HG03439 (cell line): Measurements from ENCODE around the gene GRHL3.
A peak's percentile ranks its signal among the peaks of the same experiment; 100 is the strongest.

Experiments used
- ATAC-seq: cut with Tn5 transposase; IDR thresholded peaks from one replicate; pipeline ENCODE4 v1.9.1; 2021; ENCODE audit warnings: mild to moderate bottlenecking, moderate library complexity; ENCODE audit not compliant: unreplicated experiment

GRHL3 gene

GRCh38 chr1:24317081-24317480, 2.1 kb upstream of the GRHL3 start:
- no peak for ATAC-seq

- ATAC-seq: no peak
Measured at GRCh38 chr1:24317956-24318614, 1.1 kb upstream of the GRHL3 start.

GRCh38 chr1:24318615-24319311, 394 bp upstream of the GRHL3 start:
- no peak for ATAC-seq

- no peak for ATAC-seq
Measured at GRCh38 chr1:24319962-24320361, 805 bp downstream of the GRHL3 start.

GRCh38 chr1:24321126-24321525, 2.0 kb downstream of the GRHL3 start:
- ATAC-seq: no peak

GRCh38 chr1:24321697-24322469, 2.7 kb downstream of the GRHL3 start:
- peak; percentile 65 for ATAC-seq

- ATAC-seq: no peak
Measured at GRCh38 chr1:24322470-24323177, 3.5 kb downstream of the GRHL3 start.

- ATAC-seq: no peak
Measured at GRCh38 chr1:24323281-24323680, 4.1 kb downstream of the GRHL3 start.

GRCh38 chr1:24324903-24325302, 5.7 kb downstream of the GRHL3 start:
- no peak for ATAC-seq

GRCh38 chr1:24325587-24326449, 6.7 kb downstream of the GRHL3 start:
- no peak for ATAC-seq

GRCh38 chr1:24327486-24327885, 8.3 kb downstream of the GRHL3 start:
- no peak for ATAC-seq

- no peak for ATAC-seq
Measured at GRCh38 chr1:24327891-24328290, 8.7 kb downstream of the GRHL3 start.

GRCh38 chr1:24329331-24329730, 10.2 kb downstream of the GRHL3 start:
- no peak for ATAC-seq

- ATAC-seq: no peak
Measured at GRCh38 chr1:24329797-24330543, 10.8 kb downstream of the GRHL3 start.

GRCh38 chr1:24331961-24332673, 13.0 kb downstream of the GRHL3 start:
- no peak for ATAC-seq

- ATAC-seq: no peak
Measured at GRCh38 chr1:24336075-24336474, 16.9 kb downstream of the GRHL3 start.

GRCh38 chr1:24337455-24337854, 18.3 kb downstream of the GRHL3 start:
- ATAC-seq: no peak

GRCh38 chr1:24338447-24338846, 19.3 kb downstream of the GRHL3 start:
- no peak for ATAC-seq

- ATAC-seq: no peak
Measured at GRCh38 chr1:24339996-24340395, 20.8 kb downstream of the GRHL3 start.
